ENCODE measurements around the gene AMDHD2.
"Not testable (repeated sequence)": the region's sequence is repeated elsewhere in the genome, so short reads cannot be mapped to it uniquely, and the experiment has no call there.

The AMDHD2 gene

GRCh38 chr16:2476741-2477140 is 43.4 kb upstream of the AMDHD2 start:
- TF ChIP-seq CTCF (IDR thresholded peaks at IDR 0.05; ENCODE audit: extremely low read depth, insufficient read depth, missing control alignments) = no peak
- in situ Hi-C loops (cut with MboI; ENCODE audit: low pct_unique_long_range_greater_than_20kb, low sequenced_read_pairs, unreplicated experiment) = no loop called here
- no peak for DNase-seq (ENCODE audit: low spot score)

GRCh38 chr16:2477327-2477726 is 42.8 kb upstream of the AMDHD2 start:
- TF ChIP-seq CTCF (IDR thresholded peaks at IDR 0.05; ENCODE audit: extremely low read depth, insufficient read depth, missing control alignments) = no peak
- DNase-seq (ENCODE audit: low spot score) = no peak
- in situ Hi-C loops (cut with MboI; ENCODE audit: low pct_unique_long_range_greater_than_20kb, low sequenced_read_pairs, unreplicated experiment) = no loop called here

- no peak for DNase-seq (ENCODE audit: low spot score)
- no peak for TF ChIP-seq CTCF (IDR thresholded peaks at IDR 0.05; ENCODE audit: extremely low read depth, insufficient read depth, missing control alignments)
- in situ Hi-C loops (cut with MboI; ENCODE audit: low pct_unique_long_range_greater_than_20kb, low sequenced_read_pairs, unreplicated experiment) = no loop called here
Measured at GRCh38 chr16:2478279-2478678, 41.9 kb upstream of the AMDHD2 start.

GRCh38 chr16:2479996-2480395 is 40.2 kb upstream of the AMDHD2 start:
- DNase-seq (ENCODE audit: low spot score) = not testable (repeated sequence)
- in situ Hi-C loops (cut with MboI; ENCODE audit: low pct_unique_long_range_greater_than_20kb, low sequenced_read_pairs, unreplicated experiment) = loop anchor here (10.0 kb wide), 1 partner anchor 125 kb away; no protein-coding TSS in a partner anchor

GRCh38 chr16:2480948-2481347 is 39.2 kb upstream of the AMDHD2 start:
- no peak for DNase-seq (ENCODE audit: low spot score)
- in situ Hi-C loops (cut with MboI; ENCODE audit: low pct_unique_long_range_greater_than_20kb, low sequenced_read_pairs, unreplicated experiment) = loop anchor here (10.0 kb wide), 1 partner anchor 126 kb away; no protein-coding TSS in a partner anchor
- no peak for TF ChIP-seq CTCF (IDR thresholded peaks at IDR 0.05; ENCODE audit: extremely low read depth, insufficient read depth, missing control alignments)

- in situ Hi-C loops (cut with MboI; ENCODE audit: low pct_unique_long_range_greater_than_20kb, low sequenced_read_pairs, unreplicated experiment) = loop anchor here (10.0 kb wide), 1 partner anchor 127 kb away; no protein-coding TSS in a partner anchor
- DNase-seq (ENCODE audit: low spot score) = no peak
- TF ChIP-seq CTCF (IDR thresholded peaks at IDR 0.05; ENCODE audit: extremely low read depth, insufficient read depth, missing control alignments) = no peak
Measured at GRCh38 chr16:2481676-2482075, 38.5 kb upstream of the AMDHD2 start.

- in situ Hi-C loops (cut with MboI; ENCODE audit: low pct_unique_long_range_greater_than_20kb, low sequenced_read_pairs, unreplicated experiment) = loop anchor here (10.0 kb wide), 1 partner anchor 127 kb away; no protein-coding TSS in a partner anchor
- no peak for DNase-seq (ENCODE audit: low spot score)
- no peak for TF ChIP-seq CTCF (IDR thresholded peaks at IDR 0.05; ENCODE audit: extremely low read depth, insufficient read depth, missing control alignments)
Measured at GRCh38 chr16:2482249-2482648, 37.9 kb upstream of the AMDHD2 start.

Measured in GM13977 (cell line).